Progenitor cell of endocrine pancreas (in vitro differentiated cells): ENCODE results near the gene SULT1C2. TPM values are rescaled to one million over a fixed set of nuclear protein-coding genes. Genes with fewer than 3 reads are reported as not detected.

Experiments used
- total RNA-seq: library from RNA; stranded (reverse); gene quantifications from 2 replicates; pipeline ENCODE4 v1.2.1, GENCODE V29; 2021

The SULT1C2 gene
- total RNA-seq, 1 donor from 2014 or later = 15.4 TPM

Other genes with a start within 250 kb of the SULT1C2 start
- gene SULT1C3, start 48.9 kb upstream of the SULT1C2 start, total RNA-seq = not detected in 2 replicates
- 31.2 and 35.5 TPM in 2 replicates for gene SULT1C4, start 89.1 kb downstream of the SULT1C2 start, total RNA-seq
- gene GCC2, start 160.3 kb downstream of the SULT1C2 start, total RNA-seq = 79.4 and 82.8 TPM in 2 replicates
- gene LIMS1, start 245.6 kb downstream of the SULT1C2 start, total RNA-seq = 35.6 and 37.7 TPM in 2 replicates